ENCODE measurements around the gene LTA.
"Not testable (repeated sequence)": the region's sequence is repeated elsewhere in the genome, so short reads cannot be mapped to it uniquely, and the experiment has no call there.

Gene LTA

GRCh38 chr6:31588871-31589650 is 17.0 kb downstream of the LTA start:
- no peak overlapping the region for H2BK15ac ChIP-seq (ENCODE audit: low read depth, poor library complexity, severe bottlenecking)
- H3K27ac ChIP-seq (ENCODE audit: low read length, poor library complexity, severe bottlenecking) = no peak overlapping the region
- H3K36me3 ChIP-seq (ENCODE audit: control insufficient read depth in 1 of 2, insufficient read depth in 2 of 2, low read depth in 1 of 2, low read length in 2 of 2) = no peaks in the 10 kb centered on the region
- H3K14ac ChIP-seq (ENCODE audit: low read length in 2 of 2) = peak overlapping the region in 1 of 2 experiments; percentile 26
- no peak overlapping the region for H3K9ac ChIP-seq (ENCODE audit: low read length)
- H3K9me3 ChIP-seq (ENCODE audit: control insufficient read depth, low read length) = no peaks in the 10 kb centered on the region
- H3K4me3 ChIP-seq (ENCODE audit: insufficient read depth in 1 of 2, low read depth in 1 of 2, low read length in 2 of 2) = no peak overlapping the region
- 61% methylated on average over 9 of the region's 9 CpGs for WGBS
- no peak overlapping the region for H2BK120ac ChIP-seq (ENCODE audit: low read depth, low read length)
- no peak overlapping the region for H2BK12ac ChIP-seq (ENCODE audit: low read length in 2 of 2)
- peaks cover 0 to 15% of the 10 kb centered on the region in 2 experiments for H3K27me3 ChIP-seq (ENCODE audit: control insufficient read depth in 1 of 2, insufficient read depth in 1 of 2, low read length in 2 of 2)
- peaks cover 2% of the 10 kb centered on the region for H3K4me1 ChIP-seq (ENCODE audit: control insufficient read depth, insufficient read depth, low read depth, low read length)
- H2AK5ac ChIP-seq (ENCODE audit: low read length, severe bottlenecking) = no peak overlapping the region
- no peak overlapping the region for H3K4me2 ChIP-seq (ENCODE audit: low read length, poor library complexity, severe bottlenecking)
- H3K23ac ChIP-seq (ENCODE audit: low read length in 2 of 2) = no peak overlapping the region
- H4K91ac ChIP-seq (ENCODE audit: low read length) = no peak overlapping the region
- DNase-seq = no peak
- no peak overlapping the region for H3K18ac ChIP-seq (ENCODE audit: low read depth in 1 of 2, low read length in 2 of 2)
- H2BK5ac ChIP-seq (ENCODE audit: low read depth, low read length, poor library complexity, severe bottlenecking) = no peak overlapping the region
- no peaks in the 10 kb centered on the region for H3K79me1 ChIP-seq (replicated peaks; ENCODE audit: low read length, poor library complexity, severe bottlenecking)
- no peak overlapping the region for H4K8ac ChIP-seq (ENCODE audit: low read length)
- no peak overlapping the region for H3K4ac ChIP-seq (ENCODE audit: low read depth in 1 of 2, low read length in 2 of 2)
- H2AFZ ChIP-seq (ENCODE audit: low read depth, low read length) = no peak overlapping the region

GRCh38 chr6:31590691-31591090 is 18.6 kb downstream of the LTA start:
- H2BK5ac ChIP-seq (ENCODE audit: low read depth, low read length, poor library complexity, severe bottlenecking); H2AK5ac ChIP-seq (ENCODE audit: low read length, severe bottlenecking); H3K27ac ChIP-seq (ENCODE audit: low read length, poor library complexity, severe bottlenecking); DNase-seq; H3K79me1 ChIP-seq (replicated peaks; ENCODE audit: low read length, poor library complexity, severe bottlenecking); H3K4me1 ChIP-seq (ENCODE audit: control insufficient read depth, insufficient read depth, low read depth, low read length); H2AFZ ChIP-seq (ENCODE audit: low read depth, low read length); H3K23ac ChIP-seq (ENCODE audit: low read length in 2 of 2); H3K9me3 ChIP-seq (ENCODE audit: control insufficient read depth, low read length); H2BK120ac ChIP-seq (ENCODE audit: low read depth, low read length); H3K4me2 ChIP-seq (ENCODE audit: low read length, poor library complexity, severe bottlenecking); H2BK15ac ChIP-seq (ENCODE audit: low read depth, poor library complexity, severe bottlenecking); H2BK12ac ChIP-seq (ENCODE audit: low read length in 2 of 2); H3K4ac ChIP-seq (ENCODE audit: low read depth in 1 of 2, low read length in 2 of 2); H4K8ac ChIP-seq (ENCODE audit: low read length); H3K4me3 ChIP-seq (ENCODE audit: insufficient read depth in 1 of 2, low read depth in 1 of 2, low read length in 2 of 2); H3K14ac ChIP-seq (ENCODE audit: low read length in 2 of 2); H3K36me3 ChIP-seq (ENCODE audit: control insufficient read depth in 1 of 2, insufficient read depth in 2 of 2, low read depth in 1 of 2, low read length in 2 of 2); H3K9ac ChIP-seq (ENCODE audit: low read length); H4K91ac ChIP-seq (ENCODE audit: low read length); H3K18ac ChIP-seq (ENCODE audit: low read depth in 1 of 2, low read length in 2 of 2): not testable (repeated sequence)
- peaks cover 0 to 11% of the 10 kb centered on the region in 2 experiments for H3K27me3 ChIP-seq (ENCODE audit: control insufficient read depth in 1 of 2, insufficient read depth in 1 of 2, low read length in 2 of 2)
- 83% methylated on average over 5 of the region's 5 CpGs for WGBS

GRCh38 chr6:31592396-31592771 is 20.3 kb downstream of the LTA start:
- no peaks in the 10 kb centered on the region for H3K36me3 ChIP-seq (ENCODE audit: control insufficient read depth in 1 of 2, insufficient read depth in 2 of 2, low read depth in 1 of 2, low read length in 2 of 2)
- H3K79me1 ChIP-seq (replicated peaks; ENCODE audit: low read length, poor library complexity, severe bottlenecking) = no peaks in the 10 kb centered on the region
- no peak overlapping the region for H3K4me3 ChIP-seq (ENCODE audit: insufficient read depth in 1 of 2, low read depth in 1 of 2, low read length in 2 of 2)
- no peak overlapping the region for H3K23ac ChIP-seq (ENCODE audit: low read length in 2 of 2)
- no peak overlapping the region for H2AK5ac ChIP-seq (ENCODE audit: low read length, severe bottlenecking)
- H2BK5ac ChIP-seq (ENCODE audit: low read depth, low read length, poor library complexity, severe bottlenecking) = no peak overlapping the region
- H3K14ac ChIP-seq (ENCODE audit: low read length in 2 of 2) = no peak overlapping the region
- H3K4me1 ChIP-seq (ENCODE audit: control insufficient read depth, insufficient read depth, low read depth, low read length) = no peaks in the 10 kb centered on the region
- H3K4ac ChIP-seq (ENCODE audit: low read depth in 1 of 2, low read length in 2 of 2) = no peak overlapping the region
- no peak overlapping the region for H3K9ac ChIP-seq (ENCODE audit: low read length)
- no peak overlapping the region for H2BK12ac ChIP-seq (ENCODE audit: low read length in 2 of 2)
- DNase-seq = no peak
- no peak overlapping the region for H3K27ac ChIP-seq (ENCODE audit: low read length, poor library complexity, severe bottlenecking)
- H3K18ac ChIP-seq (ENCODE audit: low read depth in 1 of 2, low read length in 2 of 2) = no peak overlapping the region
- H4K8ac ChIP-seq (ENCODE audit: low read length) = no peak overlapping the region
- H3K4me2 ChIP-seq (ENCODE audit: low read length, poor library complexity, severe bottlenecking) = no peak overlapping the region
- peaks cover 0 to 7% of the 10 kb centered on the region in 2 experiments for H3K27me3 ChIP-seq (ENCODE audit: control insufficient read depth in 1 of 2, insufficient read depth in 1 of 2, low read length in 2 of 2)
- H2BK120ac ChIP-seq (ENCODE audit: low read depth, low read length) = no peak overlapping the region
- H2BK15ac ChIP-seq (ENCODE audit: low read depth, poor library complexity, severe bottlenecking) = no peak overlapping the region
- 100% methylated on average over 5 of the region's 7 CpGs for WGBS
- H3K9me3 ChIP-seq (ENCODE audit: control insufficient read depth, low read length) = no peaks in the 10 kb centered on the region
- H4K91ac ChIP-seq (ENCODE audit: low read length) = no peak overlapping the region
- H2AFZ ChIP-seq (ENCODE audit: low read depth, low read length) = peak overlapping the region; percentile 56

GRCh38 chr6:31597006-31597405 is 24.9 kb downstream of the LTA start:
- 32% methylated on average over 2 of the region's 2 CpGs for WGBS
- no peaks in the 10 kb centered on the region for H3K79me1 ChIP-seq (replicated peaks; ENCODE audit: low read length, poor library complexity, severe bottlenecking)
- no peak overlapping the region for H3K14ac ChIP-seq (ENCODE audit: low read length in 2 of 2)
- H3K4me3 ChIP-seq (ENCODE audit: insufficient read depth in 1 of 2, low read depth in 1 of 2, low read length in 2 of 2) = no peak overlapping the region
- peak; percentile 57 for DNase-seq
- H2AK5ac ChIP-seq (ENCODE audit: low read length, severe bottlenecking) = no peak overlapping the region
- H3K18ac ChIP-seq (ENCODE audit: low read depth in 1 of 2, low read length in 2 of 2) = no peak overlapping the region
- H3K4ac ChIP-seq (ENCODE audit: low read depth in 1 of 2, low read length in 2 of 2) = no peak overlapping the region
- H3K9ac ChIP-seq (ENCODE audit: low read length) = no peak overlapping the region
- no peak overlapping the region for H2BK15ac ChIP-seq (ENCODE audit: low read depth, poor library complexity, severe bottlenecking)
- H2BK5ac ChIP-seq (ENCODE audit: low read depth, low read length, poor library complexity, severe bottlenecking) = no peak overlapping the region
- H3K4me2 ChIP-seq (ENCODE audit: low read length, poor library complexity, severe bottlenecking) = no peak overlapping the region
- no peaks in the 10 kb centered on the region for H3K9me3 ChIP-seq (ENCODE audit: control insufficient read depth, low read length)
- H3K4me1 ChIP-seq (ENCODE audit: control insufficient read depth, insufficient read depth, low read depth, low read length) = no peaks in the 10 kb centered on the region
- no peak overlapping the region for H3K27ac ChIP-seq (ENCODE audit: low read length, poor library complexity, severe bottlenecking)
- no peak overlapping the region for H4K91ac ChIP-seq (ENCODE audit: low read length)
- no peak overlapping the region for H2BK12ac ChIP-seq (ENCODE audit: low read length in 2 of 2)
- H3K36me3 ChIP-seq (ENCODE audit: control insufficient read depth in 1 of 2, insufficient read depth in 2 of 2, low read depth in 1 of 2, low read length in 2 of 2) = no peaks in the 10 kb centered on the region
- H3K27me3 ChIP-seq (ENCODE audit: control insufficient read depth in 1 of 2, insufficient read depth in 1 of 2, low read length in 2 of 2) = no peaks in the 10 kb centered on the region
- H3K23ac ChIP-seq (ENCODE audit: low read length in 2 of 2) = no peak overlapping the region
- no peak overlapping the region for H2AFZ ChIP-seq (ENCODE audit: low read depth, low read length)
- no peak overlapping the region for H2BK120ac ChIP-seq (ENCODE audit: low read depth, low read length)
- H4K8ac ChIP-seq (ENCODE audit: low read length) = no peak overlapping the region
